NCI-H526 (cell line): Measurements from ENCODE around the gene TENM4.

Source experiments
- DNase-seq, 2 experiments: peaks; one replicate each; lab custom pipeline; 2025; lab: John Stamatoyannopoulos, UW

The TENM4 gene

GRCh38 chr11:79121351-79121750 is 319.5 kb downstream of the TENM4 start:
- peak; percentile 91 to 92 for DNase-seq

- peak; percentile 99 to 100 for DNase-seq
Measured at GRCh38 chr11:79119491-79120284, 321.1 kb downstream of the TENM4 start.

- peak in 1 of 2 experiments; percentile 39 for DNase-seq
Measured at GRCh38 chr11:79117488-79117887, 323.3 kb downstream of the TENM4 start.

GRCh38 chr11:79116600-79116999 is 324.2 kb downstream of the TENM4 start:
- DNase-seq, result peak in 1 of 2 experiments; percentile 17

GRCh38 chr11:79113054-79113690 is 327.7 kb downstream of the TENM4 start:
- DNase-seq, result no peak

- no peak for DNase-seq
Measured at GRCh38 chr11:79110796-79111195, 330.0 kb downstream of the TENM4 start.

GRCh38 chr11:79110321-79110720 is 330.5 kb downstream of the TENM4 start:
- no peak for DNase-seq

- no peak for DNase-seq
Measured at GRCh38 chr11:79108851-79109250, 332.0 kb downstream of the TENM4 start.

- DNase-seq, result no peak
Measured at GRCh38 chr11:79102840-79103239, 338.0 kb downstream of the TENM4 start.

- DNase-seq, result peak; percentile 14 to 28
Measured at GRCh38 chr11:79101656-79102055, 339.2 kb downstream of the TENM4 start.

- peak; percentile 28 to 64 for DNase-seq
Measured at GRCh38 chr11:79100093-79100910, 340.5 kb downstream of the TENM4 start.

- DNase-seq, result no peak
Measured at GRCh38 chr11:79098146-79098545, 342.7 kb downstream of the TENM4 start.

GRCh38 chr11:79097246-79097875 is 343.5 kb downstream of the TENM4 start:
- DNase-seq, result no peak

GRCh38 chr11:79095424-79095823 is 345.4 kb downstream of the TENM4 start:
- DNase-seq, result no peak

GRCh38 chr11:79094616-79095015 is 346.2 kb downstream of the TENM4 start:
- no peak for DNase-seq

- DNase-seq, result no peak
Measured at GRCh38 chr11:79092791-79093353, 348.0 kb downstream of the TENM4 start.

GRCh38 chr11:79090191-79090705 is 350.6 kb downstream of the TENM4 start:
- DNase-seq, result no peak

GRCh38 chr11:79089601-79090000 is 351.2 kb downstream of the TENM4 start:
- no peak for DNase-seq

- DNase-seq, result no peak
Measured at GRCh38 chr11:79088967-79089366, 351.9 kb downstream of the TENM4 start.

GRCh38 chr11:79087961-79088318 is 352.9 kb downstream of the TENM4 start:
- no peak for DNase-seq

GRCh38 chr11:79087238-79087960 is 353.4 kb downstream of the TENM4 start:
- no peak for DNase-seq
